Measurements from ENCODE around the gene BCAP29.

- TF ChIP-seq CTCF (IDR thresholded peaks at IDR 0.05) (no peak), EP300 (IDR thresholded peaks at IDR 0.05) (no peak), POLR2A (IDR thresholded peaks at IDR 0.05) (no peak)
Observed at GRCh38 chr7:107668296-107668695, 88.2 kb downstream of the BCAP29 start.

Measured in upper lobe of left lung (tissue), 4 donors.